Suprapubic skin (tissue), 4 donors: ENCODE data around the gene RUNX3.

ENCODE experiments used
- CTCF ChIP-seq, 2 donors: fragments of 200-600 bp in 1 of 2; fragments of 450-650 bp in 1 of 2; sonication (generic) in 1 of 2; IDR thresholded peaks; one replicate each; pipeline ENCODE4 v1.5.1; 2016 to 2019; ENCODE audit warnings: antibody characterized with exemption in 2 of 2, mild to moderate bottlenecking in 1 of 2, moderate library complexity in 1 of 2
- EP300 ChIP-seq: sonication (generic); formaldehyde crosslinking; IDR thresholded peaks from one replicate; pipeline ENCODE4 v1.6.1; 2017; ENCODE audit warnings: antibody characterized with exemption
- POLR2A ChIP-seq, 2 donors: fragments of 450-650 bp; IDR thresholded peaks; one replicate each; pipeline ENCODE4 v1.6.1; 2017; ENCODE audit warnings: antibody characterized with exemption in 2 of 2, mild to moderate bottlenecking in 2 of 2, moderate library complexity in 2 of 2
- POLR2AphosphoS5 ChIP-seq, 3 donors: sonication (generic); formaldehyde crosslinking; IDR thresholded peaks; one replicate each; pipeline ENCODE4 v1.6.1; 2017; ENCODE audit warnings: antibody characterized with exemption in 3 of 3

- no peak for TF ChIP-seq CTCF (IDR thresholded peaks at IDR 0.05)
- no peak for TF ChIP-seq POLR2A (IDR thresholded peaks at IDR 0.05)
- no peak for TF ChIP-seq EP300
- TF ChIP-seq POLR2AphosphoS5 (IDR thresholded peaks at IDR 0.05), result no peak
Observed at GRCh38 chr1:24961961-24962861, 32.1 kb upstream of the RUNX3 start.
